VCaP (cell line): ENCODE data around the gene PLA2G4E.

Source experiments
- H3K27ac ChIP-seq: fragments of 450-650 bp; 2 replicates; pipeline ENCODE4 v1.5.1; 2017
- CTCF ChIP-seq: fragments of 450-650 bp; conservative IDR thresholded peaks from 2 replicates; pipeline ENCODE4 v1.5.1; 2017; ENCODE audit warnings: mild to moderate bottlenecking, moderate library complexity

PLA2G4E gene

GRCh38 chr15:41934843-41935242 lies 86.0 kb downstream of the PLA2G4E start:
- no peak for TF ChIP-seq CTCF
- H3K27ac ChIP-seq = no peak overlapping the region

- no peak overlapping the region for H3K27ac ChIP-seq
These were observed 87.1 kb downstream of the PLA2G4E start for GRCh38 chr15:41933771-41934170.

GRCh38 chr15:41933326-41933725 lies 87.5 kb downstream of the PLA2G4E start:
- H3K27ac ChIP-seq = no peak overlapping the region
- TF ChIP-seq CTCF = no peak

More at GRCh38 chr15:41933771-41934170, 87.1 kb downstream of the PLA2G4E start:
- no peak for TF ChIP-seq CTCF

GRCh38 chr15:41932511-41933289 lies 88.1 kb downstream of the PLA2G4E start:
- H3K27ac ChIP-seq = no peak overlapping the region

GRCh38 chr15:41932101-41932500 lies 88.7 kb downstream of the PLA2G4E start:
- H3K27ac ChIP-seq = no peak overlapping the region

More at GRCh38 chr15:41932511-41933289, 88.1 kb downstream of the PLA2G4E start:
- no peak for TF ChIP-seq CTCF

More at GRCh38 chr15:41932101-41932500, 88.7 kb downstream of the PLA2G4E start:
- TF ChIP-seq CTCF = no peak
